Duodenal mucosa (tissue), 2 donors: ENCODE measurements around the gene CLCNKB.

Experiments
- H3K27ac ChIP-seq: one replicate; pipeline ENCODE4 v1.7.0; 2013; ENCODE audit warnings: low read depth, low read length
- H3K27me3 ChIP-seq, 2 donors: one replicate each; pipeline ENCODE4 v1.7.0; 2013; ENCODE audit warnings: low read length in 2 of 2, control low read depth in 1 of 2; ENCODE audit not compliant: insufficient read depth in 2 of 2, control insufficient read depth in 1 of 2
- H3K36me3 ChIP-seq, 2 donors: one replicate each; pipeline ENCODE4 v1.7.0; 2013; ENCODE audit warnings: low read length in 2 of 2, control low read depth in 1 of 2; ENCODE audit not compliant: insufficient read depth in 2 of 2, control insufficient read depth in 1 of 2
- H3K4me1 ChIP-seq, 2 donors: one replicate each; pipeline ENCODE4 v1.7.0; 2013; ENCODE audit warnings: low read length in 2 of 2, control low read depth in 1 of 2; ENCODE audit not compliant: insufficient read depth in 2 of 2, control insufficient read depth in 1 of 2
- H3K4me3 ChIP-seq, 2 donors: one replicate each; pipeline ENCODE4 v1.7.0; 2013; ENCODE audit warnings: low read length in 2 of 2, low read depth in 1 of 2
- H3K9ac ChIP-seq, 2 donors: one replicate each; pipeline ENCODE4 v1.7.0; 2013; ENCODE audit warnings: low read length in 2 of 2, low read depth in 1 of 2
- H3K9me3 ChIP-seq, 2 donors: one replicate each; pipeline ENCODE4 v1.7.0; 2013; ENCODE audit warnings: low read length in 2 of 2, control low read depth in 1 of 2; ENCODE audit not compliant: control insufficient read depth in 1 of 2

CLCNKB gene

DNA sequence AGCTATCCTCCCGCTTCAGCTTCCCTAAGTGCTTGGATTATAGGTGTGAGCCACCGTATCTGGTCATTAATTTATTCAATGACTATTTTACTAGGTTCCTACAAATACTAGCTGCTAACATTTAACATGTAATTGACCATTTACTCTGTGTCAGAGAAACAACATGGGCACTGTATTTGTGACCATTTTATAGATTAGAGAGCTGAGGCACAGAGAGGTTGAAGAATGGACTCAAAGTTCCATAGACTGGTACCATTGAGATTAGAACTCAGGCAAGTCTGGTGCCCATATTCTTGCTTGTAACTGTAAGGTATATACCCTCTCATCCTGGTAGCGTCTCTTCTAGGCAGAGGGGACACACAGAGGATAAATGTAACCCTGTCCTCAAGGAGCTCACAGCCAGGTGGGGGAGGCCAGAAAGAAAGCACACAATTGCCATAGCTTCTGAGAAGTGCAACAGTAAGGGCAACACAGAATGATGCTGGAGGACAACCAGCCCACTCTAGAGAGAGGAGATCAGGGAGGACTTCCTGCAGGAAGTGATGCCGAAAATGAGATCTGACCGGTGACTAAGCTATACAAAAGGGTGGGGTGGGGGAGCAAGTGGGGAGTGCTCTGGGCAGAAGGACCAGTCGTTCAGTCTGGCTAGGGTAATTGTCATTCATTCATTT is 35.8 kb upstream of the CLCNKB start:
- Histone ChIP-seq H3K9ac (no peak overlapping the region), H3K27ac (no peak overlapping the region), H3K4me1 (peaks cover 3 to 7% of the 10 kb centered on the region in 2 donors), H3K27me3 (no peaks in the 10 kb centered on the region), H3K36me3 (no peaks in the 10 kb centered on the region), H3K9me3 (no peaks in the 10 kb centered on the region), H3K4me3 (no peak overlapping the region)

GRCh38 chr1:16009030-16009460 is 34.5 kb upstream of the CLCNKB start:
- Histone ChIP-seq H3K36me3 (no peaks in the 10 kb centered on the region), H3K4me1 (peaks cover 12% of the 10 kb centered on the region in 2 donors), H3K27ac (no peak overlapping the region), H3K4me3 (no peak overlapping the region), H3K27me3 (no peaks in the 10 kb centered on the region), H3K9ac (no peak overlapping the region), H3K9me3 (no peaks in the 10 kb centered on the region)

DNA sequence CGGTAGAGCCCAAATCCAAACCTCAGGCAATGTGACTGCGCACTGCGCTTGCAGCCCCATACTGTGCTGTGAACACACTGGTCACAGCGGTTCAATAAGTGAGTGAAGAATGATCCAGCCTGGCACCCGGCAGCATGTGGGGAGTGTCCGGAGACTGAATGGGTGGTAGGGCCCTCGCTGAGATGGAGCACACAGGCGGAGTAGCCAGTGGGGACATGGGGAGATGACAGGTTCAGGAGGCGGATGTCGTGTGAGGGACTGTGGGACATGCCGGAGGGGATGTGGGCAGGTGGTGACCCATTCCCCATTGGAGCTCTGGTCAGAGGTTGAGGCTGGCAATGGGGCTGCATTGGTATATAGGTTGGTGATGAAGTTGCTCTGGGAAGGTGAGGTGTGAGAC is 33.9 kb upstream of the CLCNKB start:
- no peak overlapping the region for H3K27ac ChIP-seq
- H3K4me3 ChIP-seq: no peak overlapping the region
- H3K9ac ChIP-seq: no peak overlapping the region
- H3K36me3 ChIP-seq: no peaks in the 10 kb centered on the region
- H3K4me1 ChIP-seq: peaks cover 12% of the 10 kb centered on the region in 2 donors
- H3K9me3 ChIP-seq: no peaks in the 10 kb centered on the region
- no peaks in the 10 kb centered on the region for H3K27me3 ChIP-seq

DNA sequence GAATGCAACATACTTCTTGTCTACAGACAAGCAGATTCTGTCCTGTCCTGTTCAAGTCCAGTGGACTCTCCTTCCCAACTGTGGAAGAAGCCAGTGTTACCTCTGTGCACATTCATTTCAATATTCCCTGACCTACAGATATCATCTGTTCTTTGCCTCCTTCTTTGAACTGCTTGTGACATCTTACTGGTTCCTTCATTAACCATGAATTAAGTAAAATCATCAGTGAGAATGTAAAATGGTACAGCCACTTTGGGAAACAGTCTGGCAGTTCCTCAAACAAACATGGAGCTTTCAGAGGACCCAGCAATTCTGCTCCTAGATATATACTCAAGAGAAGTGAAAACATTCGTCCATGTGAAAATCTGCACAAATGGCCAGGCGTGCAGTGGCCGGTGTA is 32.7 kb upstream of the CLCNKB start:
- Histone ChIP-seq H3K27me3 (no peaks in the 10 kb centered on the region), H3K36me3 (no peaks in the 10 kb centered on the region), H3K4me1 (peaks cover 12% of the 10 kb centered on the region in 2 donors), H3K4me3 (no peak overlapping the region), H3K9ac (no peak overlapping the region), H3K27ac (no peak overlapping the region), H3K9me3 (no peaks in the 10 kb centered on the region)

- peak overlapping the region in 1 of 2 donors; percentile 50 for H3K4me3 ChIP-seq
Observed at GRCh38 chr1:16011936-16012589, 31.5 kb upstream of the CLCNKB start.

DNA sequence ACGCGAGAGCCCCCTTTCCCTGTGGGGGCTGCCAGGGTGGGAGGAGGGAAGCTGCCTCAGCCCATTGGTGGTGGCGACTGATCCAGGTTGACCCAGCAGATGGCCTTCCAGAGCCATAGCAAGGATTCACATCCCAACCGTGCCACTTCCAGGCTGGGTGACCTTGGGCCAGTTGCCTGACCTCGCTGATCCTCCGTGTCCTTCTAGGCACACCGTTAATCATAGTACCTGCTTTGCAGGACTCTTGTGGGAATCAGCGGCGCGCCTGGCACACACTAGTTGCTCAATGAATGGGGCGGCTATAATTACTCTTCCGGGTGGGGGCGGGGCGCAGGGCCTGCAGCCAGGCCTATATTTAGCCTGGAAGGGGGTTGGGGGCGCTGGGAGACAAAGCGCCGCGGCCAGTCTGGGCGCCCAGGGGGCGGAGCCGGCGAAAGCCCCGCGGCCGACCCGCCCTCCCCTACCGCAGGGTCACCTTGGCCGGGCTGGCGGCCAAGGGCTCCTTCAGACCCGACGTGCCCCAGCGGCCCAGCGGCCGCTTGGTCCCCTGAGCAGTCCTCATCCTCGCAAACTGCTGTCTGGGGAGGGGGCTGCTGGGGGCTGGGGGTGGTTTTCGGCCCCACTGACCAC is 30.9 kb upstream of the CLCNKB start:
- Histone ChIP-seq H3K9me3 (no peaks in the 10 kb centered on the region), H3K27me3 (no peaks in the 10 kb centered on the region), H3K27ac (peak overlapping the region; percentile 42), H3K4me3 (peak overlapping the region; percentile 40 to 50), H3K9ac (no peak overlapping the region), H3K36me3 (no peaks in the 10 kb centered on the region), H3K4me1 (peaks cover 12% of the 10 kb centered on the region in 2 donors)

More at GRCh38 chr1:16011936-16012589, 31.5 kb upstream of the CLCNKB start:
- Histone ChIP-seq H3K27ac (no peak overlapping the region), H3K9ac (no peak overlapping the region), H3K9me3 (no peaks in the 10 kb centered on the region), H3K4me1 (peaks cover 12% of the 10 kb centered on the region in 2 donors), H3K27me3 (no peaks in the 10 kb centered on the region), H3K36me3 (no peaks in the 10 kb centered on the region)

- Histone ChIP-seq H3K9ac (peak overlapping the region in 1 of 2 donors; percentile 10), H3K4me1 (peaks cover 12 to 18% of the 10 kb centered on the region in 2 donors), H3K4me3 (peak overlapping the region in 1 of 2 donors; percentile 50)
Observed at GRCh38 chr1:16013220-16013907, 30.2 kb upstream of the CLCNKB start.

GRCh38 chr1:16013908-16014258 is 29.7 kb upstream of the CLCNKB start:
- peak overlapping the region in 1 of 2 donors; percentile 10 for H3K9ac ChIP-seq
- H3K4me1 ChIP-seq: peaks cover 12 to 18% of the 10 kb centered on the region in 2 donors
- H3K9me3 ChIP-seq: no peaks in the 10 kb centered on the region
- H3K27ac ChIP-seq: peak overlapping the region; percentile 44
- no peaks in the 10 kb centered on the region for H3K27me3 ChIP-seq
- no peak overlapping the region for H3K4me3 ChIP-seq
- no peaks in the 10 kb centered on the region for H3K36me3 ChIP-seq

More at GRCh38 chr1:16013220-16013907, 30.2 kb upstream of the CLCNKB start:
- Histone ChIP-seq H3K36me3 (no peaks in the 10 kb centered on the region), H3K9me3 (no peaks in the 10 kb centered on the region), H3K27me3 (no peaks in the 10 kb centered on the region), H3K27ac (peak overlapping the region; percentile 58)

DNA sequence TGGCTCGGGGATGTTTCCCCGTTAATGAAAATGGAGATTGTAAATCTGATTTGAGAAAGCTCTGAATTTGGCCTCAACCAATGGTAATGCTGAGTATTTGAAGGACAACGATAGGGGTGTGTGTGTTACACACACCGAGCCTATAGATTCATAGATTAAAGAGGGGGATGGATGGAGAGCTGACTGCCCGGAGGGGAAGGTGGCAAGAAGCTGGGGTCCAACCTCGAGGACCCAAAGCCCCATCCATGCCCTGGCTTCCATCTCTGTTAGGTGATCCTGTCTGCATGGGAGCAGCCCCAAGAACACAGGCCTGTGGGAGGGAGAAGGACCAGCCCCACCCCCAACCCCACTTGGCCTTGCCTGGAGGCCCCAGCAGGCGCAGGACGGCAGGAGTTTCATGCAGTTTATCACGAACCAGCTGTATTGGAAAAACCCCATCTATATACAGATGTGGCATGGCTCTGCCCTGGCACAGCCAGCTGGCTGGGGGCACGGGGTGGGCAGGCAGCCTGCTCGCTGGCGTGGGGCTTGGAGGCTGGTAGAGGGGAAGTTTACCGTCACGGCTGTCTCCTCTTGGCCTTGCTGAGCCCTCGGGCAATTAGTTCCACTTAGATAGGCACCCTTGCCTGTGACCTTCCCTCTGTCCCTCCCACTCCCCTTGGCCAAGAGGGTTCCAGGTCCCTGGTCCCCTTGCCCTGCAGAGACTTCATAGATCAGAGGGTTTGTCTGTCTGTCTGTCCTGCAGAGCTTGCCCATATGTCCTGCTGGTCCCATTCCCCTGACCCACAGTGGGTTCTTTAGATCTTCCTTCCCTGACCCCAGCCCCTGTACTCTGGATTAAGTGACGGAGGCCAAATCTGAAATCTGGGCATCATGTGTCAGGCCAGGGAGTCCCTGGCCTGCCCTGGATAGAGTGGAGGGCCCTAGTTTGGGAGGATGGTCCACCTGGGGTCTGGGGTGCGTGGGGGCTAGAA is 28.8 kb upstream of the CLCNKB start:
- no peaks in the 10 kb centered on the region for H3K36me3 ChIP-seq
- H3K9ac ChIP-seq: peak overlapping the region in 1 of 2 donors; percentile 43
- no peaks in the 10 kb centered on the region for H3K27me3 ChIP-seq
- no peaks in the 10 kb centered on the region for H3K9me3 ChIP-seq
- H3K4me1 ChIP-seq: peaks cover 12 to 18% of the 10 kb centered on the region in 2 donors
- peak overlapping the region; percentile 50 for H3K27ac ChIP-seq
- H3K4me3 ChIP-seq: no peak overlapping the region
